ENCODE measurements around the gene KRT25. TPM values are rescaled to one million over a fixed set of nuclear protein-coding genes. Genes with fewer than 3 reads are reported as not detected.

Gene KRT25
- total RNA-seq, 2 donors from 2014 or later, result 0.62 TPM; not detected in 1

DNA sequence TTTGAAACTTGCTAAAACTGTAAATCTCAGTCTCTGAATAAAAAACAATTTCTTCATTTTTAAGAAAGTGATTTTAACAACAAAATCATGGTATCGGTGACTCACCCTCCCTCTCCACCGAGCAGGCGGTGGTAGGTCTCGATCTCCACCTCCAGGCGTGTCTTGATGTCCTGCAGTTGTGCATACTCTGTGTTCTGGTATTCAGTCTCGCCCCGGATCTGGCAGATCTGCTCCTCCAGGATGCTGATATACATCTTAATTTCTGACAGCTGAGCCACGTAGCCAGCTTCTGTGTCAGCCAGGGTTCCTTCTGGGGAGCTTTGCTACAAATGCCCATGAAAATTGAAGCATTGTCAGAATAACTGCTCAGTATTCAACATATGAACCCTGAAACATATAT is 36.2 kb downstream of the KRT25 start:
- intact Hi-C loops (cut with DNase I), result no loop called here
- DNase-seq (ENCODE audit: low spot score), result no peak
- no peaks in the 10 kb centered on the region for H3K4me1 ChIP-seq (replicated peaks)
- no peak overlapping the region for H3K4me3 ChIP-seq
- WGBS, result 4% methylated on average over 8 of the region's 8 CpGs
- H3K27ac ChIP-seq, result no peak overlapping the region
- TF ChIP-seq POLR2A (IDR thresholded peaks at IDR 0.05), result no peak
- TF ChIP-seq, protein P1, sequence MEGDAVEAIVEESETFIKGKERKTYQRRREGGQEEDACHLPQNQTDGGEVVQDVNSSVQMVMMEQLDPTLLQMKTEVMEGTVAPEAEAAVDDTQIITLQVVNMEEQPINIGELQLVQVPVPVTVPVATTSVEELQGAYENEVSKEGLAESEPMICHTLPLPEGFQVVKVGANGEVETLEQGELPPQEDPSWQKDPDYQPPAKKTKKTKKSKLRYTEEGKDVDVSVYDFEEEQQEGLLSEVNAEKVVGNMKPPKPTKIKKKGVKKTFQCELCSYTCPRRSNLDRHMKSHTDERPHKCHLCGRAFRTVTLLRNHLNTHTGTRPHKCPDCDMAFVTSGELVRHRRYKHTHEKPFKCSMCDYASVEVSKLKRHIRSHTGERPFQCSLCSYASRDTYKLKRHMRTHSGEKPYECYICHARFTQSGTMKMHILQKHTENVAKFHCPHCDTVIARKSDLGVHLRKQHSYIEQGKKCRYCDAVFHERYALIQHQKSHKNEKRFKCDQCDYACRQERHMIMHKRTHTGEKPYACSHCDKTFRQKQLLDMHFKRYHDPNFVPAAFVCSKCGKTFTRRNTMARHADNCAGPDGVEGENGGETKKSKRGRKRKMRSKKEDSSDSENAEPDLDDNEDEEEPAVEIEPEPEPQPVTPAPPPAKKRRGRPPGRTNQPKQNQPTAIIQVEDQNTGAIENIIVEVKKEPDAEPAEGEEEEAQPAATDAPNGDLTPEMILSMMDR (IDR thresholded peaks at IDR 0.05), result no peak
- no peak for TF ChIP-seq POLR2AphosphoS5 (IDR thresholded peaks at IDR 0.05)
- H3K27me3 ChIP-seq (replicated peaks; ENCODE audit: insufficient read depth), result no peaks in the 10 kb centered on the region
- H3K9me3 ChIP-seq, result no peaks in the 10 kb centered on the region
- no peaks in the 10 kb centered on the region for H3K36me3 ChIP-seq

DNA sequence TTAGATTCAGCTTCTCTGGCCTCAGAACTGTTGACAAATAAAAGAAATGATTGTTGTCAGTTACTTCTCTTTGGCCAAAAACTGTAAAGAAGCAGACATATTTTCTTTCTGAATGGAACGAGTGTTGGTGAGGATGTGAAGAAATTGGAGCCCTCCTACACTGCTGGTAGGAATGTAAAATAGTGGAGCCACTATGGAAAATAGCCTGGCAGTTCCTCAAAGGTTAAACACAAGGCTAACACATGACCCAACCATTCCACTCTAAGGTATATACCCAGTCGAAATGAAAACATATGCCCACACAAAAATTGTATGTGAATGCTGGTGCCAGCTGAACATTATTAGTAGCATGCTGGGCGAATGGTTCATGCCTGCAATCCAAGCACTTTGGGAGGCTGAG is 37.4 kb downstream of the KRT25 start:
- WGBS, result 72% methylated on average over 3 of the region's 3 CpGs
- intact Hi-C loops (cut with DNase I), result no loop called here

DNA sequence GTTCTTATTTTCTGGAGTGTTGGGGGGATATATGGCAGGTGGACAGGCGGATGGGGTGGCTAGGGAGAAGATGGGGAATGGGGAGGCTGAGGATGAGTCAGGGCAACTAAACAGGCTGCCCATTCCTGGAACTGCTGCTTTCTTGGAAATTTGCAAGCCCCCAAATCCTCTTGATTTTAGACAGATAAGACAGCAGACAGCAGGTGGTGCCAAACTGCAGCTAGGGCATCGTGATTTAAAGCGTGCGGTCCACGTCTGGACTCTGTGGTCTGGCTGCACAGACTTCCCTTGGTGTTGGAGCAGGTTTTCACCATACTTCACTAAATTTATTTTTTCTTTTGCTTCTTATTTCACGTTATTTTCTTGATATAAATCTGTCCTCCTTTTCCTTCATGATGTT is 40.7 kb downstream of the KRT25 start:
- intact Hi-C loops (cut with DNase I), result no loop called here
- no peak for DNase-seq (ENCODE audit: low spot score)
- H3K4me3 ChIP-seq, result no peak overlapping the region
- no peaks in the 10 kb centered on the region for H3K9me3 ChIP-seq
- TF ChIP-seq, protein P1 (IDR thresholded peaks at IDR 0.05), result no peak
- TF ChIP-seq POLR2AphosphoS5 (IDR thresholded peaks at IDR 0.05), result no peak
- no peak for TF ChIP-seq POLR2A (IDR thresholded peaks at IDR 0.05)
- no peaks in the 10 kb centered on the region for H3K4me1 ChIP-seq (replicated peaks)
- no peak overlapping the region for H3K27ac ChIP-seq
- WGBS, result 75% methylated on average over 6 of the region's 6 CpGs
- H3K27me3 ChIP-seq (replicated peaks; ENCODE audit: insufficient read depth), result no peaks in the 10 kb centered on the region
- H3K36me3 ChIP-seq, result no peaks in the 10 kb centered on the region

More for the DNA sequence above, 37.4 kb downstream of the KRT25 start:
- Histone ChIP-seq H3K36me3 (no peaks in the 10 kb centered on the region), H3K27ac (no peak overlapping the region), H3K27me3 (replicated peaks; ENCODE audit: insufficient read depth) (no peaks in the 10 kb centered on the region), H3K9me3 (no peaks in the 10 kb centered on the region), H3K4me3 (no peak overlapping the region), H3K4me1 (replicated peaks) (no peaks in the 10 kb centered on the region)
- DNase-seq (ENCODE audit: low spot score), result no peak
- TF ChIP-seq, protein P1 (IDR thresholded peaks at IDR 0.05), result no peak
- no peak for TF ChIP-seq POLR2AphosphoS5 (IDR thresholded peaks at IDR 0.05)
- TF ChIP-seq POLR2A (IDR thresholded peaks at IDR 0.05), result no peak

DNA sequence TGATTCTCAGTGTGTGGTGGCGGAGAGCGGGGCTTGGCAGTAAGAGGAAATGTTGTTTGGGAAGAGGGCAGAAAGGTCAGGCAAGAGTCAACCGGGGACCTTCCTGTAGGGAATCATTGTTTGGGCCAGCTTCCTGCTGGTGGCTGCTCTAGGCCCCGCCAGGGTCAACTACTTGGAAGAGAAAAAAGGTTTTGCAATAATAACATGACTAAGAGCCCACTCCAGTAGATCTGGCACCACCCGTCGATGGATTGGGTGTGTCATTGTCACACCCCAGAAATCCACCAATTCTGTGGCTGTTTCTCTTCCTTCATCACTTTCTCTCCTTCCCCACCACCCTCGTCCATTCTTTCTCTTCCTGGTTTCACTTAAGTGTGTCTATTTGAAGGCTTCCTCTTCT is 47.4 kb downstream of the KRT25 start:
- no peaks in the 10 kb centered on the region for H3K4me1 ChIP-seq (replicated peaks)
- H3K9me3 ChIP-seq, result no peaks in the 10 kb centered on the region
- no peaks in the 10 kb centered on the region for H3K27me3 ChIP-seq (replicated peaks; ENCODE audit: insufficient read depth)
- TF ChIP-seq, protein P1 (IDR thresholded peaks at IDR 0.05), result no peak
- no peak for TF ChIP-seq POLR2A (IDR thresholded peaks at IDR 0.05)
- no peak for TF ChIP-seq POLR2AphosphoS5 (IDR thresholded peaks at IDR 0.05)
- no peak overlapping the region for H3K4me3 ChIP-seq
- H3K27ac ChIP-seq, result no peak overlapping the region
- intact Hi-C loops (cut with DNase I), result no loop called here
- no peaks in the 10 kb centered on the region for H3K36me3 ChIP-seq
- no peak for DNase-seq (ENCODE audit: low spot score)
- WGBS, result 76% methylated on average over 7 of the region's 7 CpGs

DNA sequence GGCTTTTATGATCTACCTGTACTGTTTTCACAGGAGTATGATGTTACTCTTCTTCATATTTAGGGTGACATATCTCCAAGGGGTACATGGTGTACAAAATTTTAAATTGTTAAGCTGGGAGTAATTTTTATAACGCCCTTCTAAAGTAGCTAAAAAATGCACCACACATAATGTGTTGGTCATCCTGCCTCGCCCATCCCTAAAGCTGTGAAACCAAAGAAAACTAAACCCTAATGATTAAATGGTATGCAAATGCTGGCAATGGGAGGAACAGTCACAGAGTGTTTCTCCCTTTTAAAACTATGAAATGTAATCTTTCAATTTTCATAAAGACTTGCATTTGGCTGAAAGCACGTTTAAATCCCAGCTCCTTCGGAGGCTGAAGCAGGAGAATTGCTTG is 49.5 kb downstream of the KRT25 start:
- TF ChIP-seq POLR2A (IDR thresholded peaks at IDR 0.05), result no peak
- TF ChIP-seq POLR2AphosphoS5 (IDR thresholded peaks at IDR 0.05), result no peak
- TF ChIP-seq, protein P1 (IDR thresholded peaks at IDR 0.05), result no peak
- DNase-seq (ENCODE audit: low spot score), result no peak
- WGBS, result 58% methylated on average over 4 of the region's 4 CpGs

More for the DNA sequence above, 49.5 kb downstream of the KRT25 start:
- H3K27ac ChIP-seq, result no peak overlapping the region
- no peaks in the 10 kb centered on the region for H3K27me3 ChIP-seq (replicated peaks; ENCODE audit: insufficient read depth)
- H3K36me3 ChIP-seq, result no peaks in the 10 kb centered on the region
- intact Hi-C loops (cut with DNase I), result no loop called here
- no peaks in the 10 kb centered on the region for H3K9me3 ChIP-seq
- H3K4me1 ChIP-seq (replicated peaks), result no peaks in the 10 kb centered on the region
- no peak overlapping the region for H3K4me3 ChIP-seq

Data from prostate gland (tissue), 2 donors.